ENCODE data around the gene NR2C1. TPM values are rescaled to one million over a fixed set of nuclear protein-coding genes. Genes with fewer than 3 reads are reported as not detected.
A peak's percentile ranks its signal among the peaks of the same experiment; 100 is the strongest.

The NR2C1 gene
- polyA plus RNA-seq, 3 donors: 2.2 to 24.7 (median 6.0) TPM

DNA sequence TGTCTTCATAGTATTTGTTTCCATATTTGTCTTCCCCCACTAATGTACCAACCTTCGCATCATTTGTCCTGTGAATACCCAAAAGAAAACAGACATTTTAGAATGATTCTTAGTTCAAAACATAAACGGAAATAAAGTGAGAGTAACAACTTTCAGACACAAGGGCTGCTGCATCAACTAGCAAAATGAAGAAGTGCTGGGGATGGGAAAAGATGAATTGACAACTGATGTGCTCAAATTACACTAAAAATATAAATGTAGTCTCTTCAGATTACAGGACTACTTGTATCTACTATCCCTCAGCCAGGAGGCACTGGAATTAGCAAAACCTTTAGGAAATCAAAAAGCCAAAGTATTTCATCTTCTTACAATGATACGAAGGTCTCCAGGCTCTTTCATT, 70.7 kb downstream of the NR2C1 start:
- Histone ChIP-seq H3K79me2 (ENCODE audit: insufficient read depth, low read length) (peaks cover 57% of the 10 kb centered on the region), H3K4me1 (ENCODE audit: control insufficient read depth in 1 of 2, insufficient read depth in 2 of 2, low read length in 2 of 2) (peaks cover 24 to 44% of the 10 kb centered on the region in 2 donors), H3K4me2 (replicated peaks; ENCODE audit: extremely low read depth, low read length, poor library complexity, severe bottlenecking) (peak overlapping the region; percentile 88), H3K36me3 (replicated peaks in 1 of 2; ENCODE audit: control insufficient read depth in 1 of 2, insufficient read depth in 2 of 2, low read length in 2 of 2) (peaks cover 9 to 17% of the 10 kb centered on the region in 2 donors), H3K9ac (ENCODE audit: insufficient read depth, low read length, poor library complexity, severe bottlenecking) (peak overlapping the region; percentile 92), H3K27ac (ENCODE audit: low read depth in 1 of 2, low read length in 2 of 2) (peak overlapping the region; percentile 86 to 97), H4K20me1 (ENCODE audit: insufficient read depth, low read length) (peaks cover 12% of the 10 kb centered on the region), H3K4me3 (replicated peaks in 1 of 3; ENCODE audit: low read depth in 2 of 3, low read length in 3 of 3) (peak overlapping the region; percentile 92 to 95 (median 92)), H2AFZ (ENCODE audit: insufficient read depth, low read depth, low read length, poor library complexity, severe bottlenecking) (peak overlapping the region; percentile 97), H3K9me3 (replicated peaks in 1 of 2; ENCODE audit: control insufficient read depth in 1 of 2, insufficient read depth in 1 of 2, low read length in 2 of 2) (peaks cover 9% of the 10 kb centered on the region in 2 donors), H3K27me3 (ENCODE audit: control insufficient read depth in 2 of 2, insufficient read depth in 2 of 2, low read length in 2 of 2) (no peaks in the 10 kb centered on the region)
- H3K4me3 Mint-ChIP-seq: peak overlapping the region; percentile 93 to 97
- H3K36me3 Mint-ChIP-seq: peaks cover 19 to 24% of the 10 kb centered on the region in 2 donors
- peak overlapping the region; percentile 91 to 95 (median 93) for H3K27ac Mint-ChIP-seq
- peaks cover 43% of the 10 kb centered on the region for H3K4me1 Mint-ChIP-seq
- intact Hi-C loops (cut with micrococcal nuclease): no loop called here
- H3K27me3 Mint-ChIP-seq (ENCODE audit: low read depth in 3 of 3): no peaks in the 10 kb centered on the region
- peaks cover 4 to 20% (median 12%) of the 10 kb centered on the region in 7 donors for H3K9me3 Mint-ChIP-seq
- no CpG with 5 or more reads among the region's 3 CpGs for WGBS (ENCODE audit: insufficient coverage)
- TF ChIP-seq, protein P1, sequence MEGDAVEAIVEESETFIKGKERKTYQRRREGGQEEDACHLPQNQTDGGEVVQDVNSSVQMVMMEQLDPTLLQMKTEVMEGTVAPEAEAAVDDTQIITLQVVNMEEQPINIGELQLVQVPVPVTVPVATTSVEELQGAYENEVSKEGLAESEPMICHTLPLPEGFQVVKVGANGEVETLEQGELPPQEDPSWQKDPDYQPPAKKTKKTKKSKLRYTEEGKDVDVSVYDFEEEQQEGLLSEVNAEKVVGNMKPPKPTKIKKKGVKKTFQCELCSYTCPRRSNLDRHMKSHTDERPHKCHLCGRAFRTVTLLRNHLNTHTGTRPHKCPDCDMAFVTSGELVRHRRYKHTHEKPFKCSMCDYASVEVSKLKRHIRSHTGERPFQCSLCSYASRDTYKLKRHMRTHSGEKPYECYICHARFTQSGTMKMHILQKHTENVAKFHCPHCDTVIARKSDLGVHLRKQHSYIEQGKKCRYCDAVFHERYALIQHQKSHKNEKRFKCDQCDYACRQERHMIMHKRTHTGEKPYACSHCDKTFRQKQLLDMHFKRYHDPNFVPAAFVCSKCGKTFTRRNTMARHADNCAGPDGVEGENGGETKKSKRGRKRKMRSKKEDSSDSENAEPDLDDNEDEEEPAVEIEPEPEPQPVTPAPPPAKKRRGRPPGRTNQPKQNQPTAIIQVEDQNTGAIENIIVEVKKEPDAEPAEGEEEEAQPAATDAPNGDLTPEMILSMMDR (IDR thresholded peaks at IDR 0.05): no peak
- peak; percentile 8 to 38 (median 17) for DNase-seq

DNA sequence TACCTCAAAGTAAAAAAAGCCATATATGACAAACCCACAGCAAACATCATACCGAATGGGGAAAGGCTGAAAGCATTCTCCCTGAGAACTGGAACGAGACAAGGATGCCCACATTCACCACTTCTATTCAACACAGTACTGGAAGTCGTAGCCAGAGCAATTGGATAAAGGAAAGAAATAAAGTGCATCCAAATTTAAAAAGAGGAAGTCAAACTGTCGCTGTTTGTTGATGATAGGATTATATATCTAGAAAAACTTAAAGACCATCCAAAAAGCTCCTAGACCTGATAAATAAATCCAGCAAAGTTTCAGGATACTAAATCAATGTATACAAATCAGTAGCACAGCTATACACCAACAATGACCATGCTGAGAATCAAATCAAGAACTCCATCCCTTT, 75.1 kb downstream of the NR2C1 start:
- intact Hi-C loops (cut with micrococcal nuclease): no loop called here
- no peak overlapping the region for H2AFZ ChIP-seq (ENCODE audit: insufficient read depth, low read depth, low read length, poor library complexity, severe bottlenecking)
- peak overlapping the region in 1 of 7 donors; percentile 15 for H3K27ac Mint-ChIP-seq
- H3K4me2 ChIP-seq (replicated peaks; ENCODE audit: extremely low read depth, low read length, poor library complexity, severe bottlenecking): no peak overlapping the region
- peak overlapping the region in 1 of 2 donors; percentile 5 for H3K4me3 Mint-ChIP-seq
- peaks cover 34 to 43% of the 10 kb centered on the region in 2 donors for H3K36me3 Mint-ChIP-seq
- TF ChIP-seq, protein P1 (IDR thresholded peaks at IDR 0.05): no peak
- no peak overlapping the region for H3K9ac ChIP-seq (ENCODE audit: insufficient read depth, low read length, poor library complexity, severe bottlenecking)
- no CpG with 5 or more reads among the region's 4 CpGs for WGBS (ENCODE audit: insufficient coverage)
- no peak overlapping the region for H3K4me3 ChIP-seq (replicated peaks in 1 of 3; ENCODE audit: low read depth in 2 of 3, low read length in 3 of 3)
- H4K20me1 ChIP-seq (ENCODE audit: insufficient read depth, low read length): peaks cover 30% of the 10 kb centered on the region
- H3K27me3 Mint-ChIP-seq (ENCODE audit: low read depth in 3 of 3): no peaks in the 10 kb centered on the region
- H3K27me3 ChIP-seq (ENCODE audit: control insufficient read depth in 2 of 2, insufficient read depth in 2 of 2, low read length in 2 of 2): no peaks in the 10 kb centered on the region
- peaks cover 30% of the 10 kb centered on the region for H3K4me1 Mint-ChIP-seq
- peaks cover 31 to 42% of the 10 kb centered on the region in 2 donors for H3K36me3 ChIP-seq (replicated peaks in 1 of 2; ENCODE audit: control insufficient read depth in 1 of 2, insufficient read depth in 2 of 2, low read length in 2 of 2)
- DNase-seq: peak in 1 of 3 donors; percentile 26
- H3K9me3 ChIP-seq (replicated peaks in 1 of 2; ENCODE audit: control insufficient read depth in 1 of 2, insufficient read depth in 1 of 2, low read length in 2 of 2): no peaks in the 10 kb centered on the region
- no peaks in the 10 kb centered on the region for H3K9me3 Mint-ChIP-seq
- peaks cover 6 to 25% of the 10 kb centered on the region in 2 donors for H3K4me1 ChIP-seq (ENCODE audit: control insufficient read depth in 1 of 2, insufficient read depth in 2 of 2, low read length in 2 of 2)
- peaks cover 78% of the 10 kb centered on the region for H3K79me2 ChIP-seq (ENCODE audit: insufficient read depth, low read length)
- H3K27ac ChIP-seq (ENCODE audit: low read depth in 1 of 2, low read length in 2 of 2): no peak overlapping the region

Data from CD14-positive monocyte (primary cell).